Activated T-cell treated with anti-CD3 and anti-CD28 coated beads, Interleukin-2, amount 50 U/mL, for 72 hours (primary cell): Measurements from ENCODE around the gene KRT78. TPM values are rescaled to one million over a fixed set of nuclear protein-coding genes. Genes with fewer than 3 reads are reported as not detected.

ENCODE experiments used
- ATAC-seq, 2 donors: fragments of 150-1000 bp; cut with Tn5 transposase; replicated peaks in 1 of 2; 2 replicates each; pipeline ENCODE4 v1.10.0; 2021; ENCODE audit warnings: moderate library complexity in 2 of 2, mild to moderate bottlenecking in 1 of 2
- DNase-seq, 2 donors: peaks; one replicate each; pipeline ENCODE4 v3.0.0; 2021 to 2022; ENCODE audit warnings: mixed read lengths in 1 of 2
- H3K27ac Mint-ChIP-seq: one replicate; pipeline ENCODE4 v1.8.0; 2022; ENCODE audit warnings: mild to moderate bottlenecking, moderate library complexity, mixed read lengths
- H3K27me3 Mint-ChIP-seq: one replicate; pipeline ENCODE4 v1.8.0; 2022; ENCODE audit warnings: low read depth, mixed read lengths
- H3K36me3 Mint-ChIP-seq, 2 donors: one replicate each; pipeline ENCODE4 v1.8.0; 2022; ENCODE audit warnings: mixed read lengths in 2 of 2, mild to moderate bottlenecking in 1 of 2; ENCODE audit not compliant: insufficient read depth in 2 of 2
- H3K4me1 Mint-ChIP-seq: one replicate; pipeline ENCODE4 v1.8.0; 2022; ENCODE audit warnings: low read depth, mixed read lengths
- H3K4me3 Mint-ChIP-seq, 2 donors: one replicate each; pipeline ENCODE4 v1.8.0; 2022; ENCODE audit warnings: mild to moderate bottlenecking in 2 of 2, mixed read lengths in 2 of 2, moderate library complexity in 2 of 2
- H3K9me3 Mint-ChIP-seq, 2 donors: one replicate each; pipeline ENCODE4 v1.8.0; 2022; ENCODE audit warnings: mixed read lengths in 2 of 2
- total RNA-seq, 2 donors: library from RNA; stranded (reverse); gene quantifications; one replicate each; pipeline ENCODE4 v1.2.3, GENCODE V29; 2022

KRT78 gene
- total RNA-seq, 2 donors from 2014 or later = not detected

DNA sequence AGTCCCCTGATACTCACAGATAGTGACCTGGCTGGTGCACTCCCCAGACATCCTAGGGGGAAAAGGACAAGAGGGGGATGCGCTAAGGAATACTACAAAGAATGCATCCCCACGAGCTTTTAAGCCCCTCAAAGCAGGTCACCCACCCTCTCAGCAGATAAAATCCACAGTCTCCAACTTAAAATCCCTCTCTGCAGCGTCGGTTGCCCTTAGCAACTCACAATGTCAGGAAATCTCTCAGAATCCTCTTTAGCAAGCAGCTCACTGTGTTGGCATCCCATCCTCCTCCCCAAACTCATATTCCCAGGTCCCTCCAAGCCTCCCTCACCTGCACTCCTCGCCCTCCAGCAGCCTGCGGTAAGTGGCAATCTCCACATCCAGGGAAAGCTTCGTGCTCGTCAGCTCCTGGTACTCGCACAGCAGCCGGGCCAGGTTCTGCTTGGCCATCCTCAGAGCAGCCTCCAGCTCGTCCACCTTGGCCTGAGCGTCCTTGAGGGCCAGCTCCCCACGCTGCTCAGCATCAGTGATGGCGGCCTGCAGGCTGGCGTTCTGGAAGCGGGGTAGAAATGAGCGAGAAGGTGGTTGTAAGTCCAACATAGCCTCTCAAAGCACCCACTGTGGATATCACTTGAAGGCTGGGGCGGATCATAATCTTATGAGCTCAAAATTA lies 9.2 kb downstream of the KRT78 start:
- H3K27me3 Mint-ChIP-seq = no peaks in the 10 kb centered on the region
- no peaks in the 10 kb centered on the region for H3K36me3 Mint-ChIP-seq
- H3K9me3 Mint-ChIP-seq = no peaks in the 10 kb centered on the region
- DNase-seq = no peak
- H3K27ac Mint-ChIP-seq = no peak overlapping the region
- peaks cover 34% of the 10 kb centered on the region for H3K4me1 Mint-ChIP-seq
- ATAC-seq = no peak
- no peak overlapping the region for H3K4me3 Mint-ChIP-seq

DNA sequence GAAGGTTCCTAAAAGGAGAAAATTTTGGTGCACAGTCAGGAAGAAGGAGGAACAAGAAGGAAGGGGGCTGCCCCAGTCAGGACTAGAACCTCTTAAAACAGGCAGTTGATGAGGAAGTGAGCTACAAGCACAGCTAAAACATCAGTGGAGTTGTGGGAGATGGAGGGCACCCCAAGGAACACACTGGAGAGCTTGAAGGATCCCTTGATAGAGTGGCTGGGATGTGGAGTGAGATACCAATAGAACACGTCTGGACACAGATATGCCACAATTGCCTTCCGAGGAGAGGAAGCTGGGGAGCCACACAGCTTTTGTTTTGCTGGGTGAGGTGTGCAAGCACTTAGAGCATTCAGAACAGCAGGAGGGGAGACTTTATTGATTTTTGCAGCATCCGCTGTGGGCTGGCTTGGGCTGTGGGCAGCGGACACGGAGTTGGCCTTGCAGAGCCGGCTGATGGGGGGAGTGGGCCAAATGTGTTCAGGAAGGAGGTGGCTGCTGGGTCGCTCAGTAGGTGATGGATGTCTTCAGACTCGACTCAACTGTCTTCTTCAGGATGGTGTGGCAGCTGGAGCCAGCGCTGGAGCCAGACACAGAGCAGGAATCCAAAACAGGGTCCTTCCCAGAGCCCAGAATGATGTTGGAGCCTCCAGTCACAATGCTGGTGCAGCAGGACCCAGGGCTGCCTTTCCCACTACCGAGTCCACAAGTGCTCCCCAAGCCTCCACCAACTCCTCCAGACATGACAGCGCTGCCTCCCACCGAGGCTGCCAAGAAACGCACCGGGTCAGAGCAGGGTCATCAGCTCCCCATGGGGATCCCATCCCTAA lies 10.0 kb downstream of the KRT78 start:
- Mint-ChIP-seq H3K36me3 (no peaks in the 10 kb centered on the region), H3K27ac (no peak overlapping the region), H3K4me3 (no peak overlapping the region), H3K4me1 (peaks cover 35% of the 10 kb centered on the region), H3K27me3 (no peaks in the 10 kb centered on the region), H3K9me3 (no peaks in the 10 kb centered on the region)
- no peak for DNase-seq
- ATAC-seq = no peak

DNA sequence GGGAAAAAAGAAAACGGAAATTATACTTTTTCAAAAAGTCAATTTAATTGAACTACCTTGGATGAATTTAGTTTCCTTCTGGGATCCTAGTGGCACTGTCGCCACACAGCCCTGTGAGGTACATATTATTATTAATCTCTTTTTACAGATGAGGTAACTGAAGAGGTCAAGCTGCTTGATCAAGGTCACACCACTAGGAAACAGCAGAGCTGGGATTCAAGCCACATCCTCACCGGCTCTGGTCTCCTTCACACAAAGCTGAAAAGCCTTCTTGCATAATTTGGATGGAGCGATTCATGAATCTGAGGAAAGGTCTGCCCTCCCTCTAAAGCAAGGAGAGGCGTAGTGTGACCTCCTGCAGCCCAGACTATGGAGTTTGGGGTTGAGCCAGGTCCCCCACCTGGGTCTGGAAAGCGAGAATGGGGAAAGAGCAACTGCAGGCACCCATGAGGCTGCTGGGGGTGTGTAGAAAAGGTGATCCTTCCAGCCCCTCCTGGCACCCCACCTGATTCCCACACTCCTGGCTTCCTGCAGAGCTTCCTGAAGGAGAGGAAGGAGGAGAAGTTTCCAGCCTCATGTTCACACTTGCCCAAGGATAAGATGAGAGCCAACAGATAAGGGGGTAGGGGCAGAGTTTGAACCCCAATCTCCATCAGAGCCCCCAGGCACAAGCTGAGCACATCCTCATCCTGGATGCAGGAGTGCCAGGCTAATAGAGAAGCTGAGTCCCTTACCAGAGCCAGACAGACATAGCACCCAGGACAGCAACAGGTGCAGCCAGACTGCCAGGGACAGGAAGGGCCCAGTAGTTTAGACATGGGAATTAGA lies 10.8 kb downstream of the KRT78 start:
- Mint-ChIP-seq H3K36me3 (no peaks in the 10 kb centered on the region), H3K9me3 (no peaks in the 10 kb centered on the region), H3K4me1 (peaks cover 35% of the 10 kb centered on the region), H3K27me3 (no peaks in the 10 kb centered on the region), H3K4me3 (no peak overlapping the region), H3K27ac (no peak overlapping the region)
- no peak for DNase-seq
- no peak for ATAC-seq

DNA sequence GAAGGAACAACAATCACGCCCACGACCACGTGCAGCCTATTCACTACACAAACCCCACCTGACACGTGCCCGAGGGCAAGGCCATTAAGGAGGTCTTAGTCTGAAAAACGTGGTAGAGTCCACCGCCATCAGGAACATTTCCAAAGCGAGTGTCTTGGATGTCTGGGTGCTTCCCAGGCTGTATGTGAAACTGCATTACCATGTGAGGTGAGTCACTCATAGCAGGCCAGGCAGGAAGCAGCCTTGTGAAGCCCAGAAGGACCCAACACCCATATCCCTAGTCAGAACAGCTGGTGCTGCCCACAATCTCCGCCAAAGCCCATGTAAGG lies 11.4 kb downstream of the KRT78 start:
- Mint-ChIP-seq H3K36me3 (no peaks in the 10 kb centered on the region), H3K9me3 (no peaks in the 10 kb centered on the region), H3K4me3 (peak overlapping the region; percentile 61 to 66), H3K27me3 (no peaks in the 10 kb centered on the region), H3K4me1 (peaks cover 35% of the 10 kb centered on the region), H3K27ac (peak overlapping the region; percentile 29)
- ATAC-seq (no peak), DNase-seq (peak in 1 of 2 donors; percentile 15)

DNA sequence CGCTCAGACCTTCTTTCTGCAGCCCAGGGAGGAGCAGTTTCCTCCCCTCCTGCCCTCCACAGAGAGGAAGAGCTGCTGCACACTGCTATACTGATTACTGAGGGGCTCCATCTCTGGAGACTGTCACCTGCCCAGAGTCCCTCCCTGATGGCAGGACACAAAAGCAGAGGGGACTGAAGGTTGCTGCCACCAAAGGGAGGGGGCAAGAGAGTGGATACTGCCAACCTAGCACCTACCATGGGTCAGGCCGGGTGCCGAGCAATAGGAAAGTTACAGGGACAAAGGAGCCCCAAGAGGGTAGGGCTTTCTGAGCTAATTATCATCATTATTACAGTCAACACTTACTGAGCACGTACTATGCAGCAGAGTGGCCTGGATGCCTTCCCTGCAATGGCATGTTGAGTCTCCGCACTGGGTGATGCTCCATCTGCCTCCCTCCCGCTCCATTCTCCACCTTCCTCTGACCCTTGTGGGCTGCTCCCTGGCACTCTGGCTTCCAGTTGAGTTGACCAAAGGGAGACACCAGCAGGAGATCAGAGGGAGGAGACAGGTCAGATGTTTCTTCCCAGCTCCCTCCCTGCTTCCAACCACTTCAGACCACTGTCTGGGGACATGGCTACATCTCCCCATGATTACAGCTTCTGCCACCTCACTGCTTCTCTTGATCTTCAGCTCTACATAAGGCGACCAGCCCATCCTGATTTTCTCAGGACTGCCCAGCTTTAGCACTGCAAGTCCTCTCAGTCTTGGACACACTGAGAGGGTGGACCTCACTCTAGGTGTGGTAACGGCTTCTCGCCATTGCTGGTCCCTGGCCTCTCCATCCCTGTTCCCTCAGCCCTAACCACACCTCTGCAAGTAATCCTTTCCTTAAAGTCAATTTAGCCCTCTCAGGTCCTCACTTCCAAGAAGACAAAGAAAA lies 12.0 kb downstream of the KRT78 start:
- H3K9me3 Mint-ChIP-seq = no peaks in the 10 kb centered on the region
- DNase-seq (no peak), ATAC-seq (no peak)
- H3K27ac Mint-ChIP-seq = peak overlapping the region; percentile 29
- no peaks in the 10 kb centered on the region for H3K36me3 Mint-ChIP-seq
- H3K27me3 Mint-ChIP-seq = no peaks in the 10 kb centered on the region
- peaks cover 35% of the 10 kb centered on the region for H3K4me1 Mint-ChIP-seq
- peak overlapping the region; percentile 61 to 66 for H3K4me3 Mint-ChIP-seq

DNA sequence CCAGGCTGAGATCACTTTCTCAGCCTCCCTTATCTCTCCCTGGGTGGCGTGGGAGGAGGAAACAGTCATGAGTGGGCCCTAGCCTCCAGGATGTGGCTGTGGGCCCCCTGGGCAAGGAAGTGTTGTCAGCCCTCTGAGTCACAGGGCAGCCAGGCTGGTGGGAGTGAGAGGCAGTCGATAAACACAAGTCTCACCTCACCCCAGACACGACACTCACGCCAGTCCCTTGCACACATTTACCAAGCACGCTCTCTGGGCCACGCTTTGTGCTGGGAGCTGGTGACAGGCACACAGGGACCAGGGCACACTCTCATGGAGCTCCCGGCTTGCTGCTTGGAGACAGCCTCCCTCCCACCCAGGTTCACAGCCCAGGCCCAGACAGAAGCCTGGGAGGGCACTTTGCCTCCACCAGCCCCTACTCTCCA lies 12.7 kb downstream of the KRT78 start:
- Mint-ChIP-seq H3K36me3 (no peaks in the 10 kb centered on the region), H3K27me3 (no peaks in the 10 kb centered on the region), H3K4me3 (peak overlapping the region; percentile 41 to 46), H3K9me3 (no peaks in the 10 kb centered on the region), H3K4me1 (peaks cover 35% of the 10 kb centered on the region), H3K27ac (no peak overlapping the region)
- ATAC-seq (peak; percentile 98 to 99), DNase-seq (peak; percentile 80 to 82)

DNA sequence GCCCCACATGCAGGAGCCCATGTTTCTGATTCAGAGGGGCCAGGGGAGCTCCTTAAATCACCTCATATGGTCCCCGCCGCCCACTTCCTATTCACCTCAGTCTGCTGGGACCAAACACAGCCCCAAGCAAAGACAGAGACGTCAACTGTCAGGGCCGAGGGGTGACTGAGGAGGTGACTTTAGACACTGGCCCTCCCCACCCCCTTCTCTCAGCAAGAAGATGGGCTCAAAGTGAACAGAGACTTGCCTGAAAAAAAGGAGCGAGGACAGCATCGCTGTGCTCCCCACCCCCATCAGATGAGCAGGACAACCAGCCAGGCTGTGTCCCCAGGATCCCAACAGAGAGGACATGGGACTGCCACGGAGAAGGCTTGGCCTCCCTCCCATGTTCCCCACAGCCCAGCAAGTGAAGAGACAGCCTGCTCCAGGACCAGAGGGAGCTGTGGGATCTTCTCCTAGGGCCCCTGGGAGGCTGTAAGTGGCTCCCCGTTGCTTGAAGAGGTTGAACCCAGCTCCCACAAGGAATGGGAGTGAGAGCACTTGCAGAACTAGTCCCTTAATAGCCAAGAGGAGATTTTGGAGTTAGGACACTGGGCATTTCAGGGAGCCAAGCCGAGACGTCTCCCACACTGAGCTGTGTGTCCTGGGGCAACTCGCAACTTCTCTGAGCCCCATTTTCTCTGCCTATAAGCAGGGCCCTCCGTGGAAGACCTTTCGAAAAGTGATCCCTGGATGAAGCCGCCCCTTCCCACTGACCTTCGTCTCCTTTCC lies 13.3 kb downstream of the KRT78 start:
- no peaks in the 10 kb centered on the region for H3K9me3 Mint-ChIP-seq
- DNase-seq (peak; percentile 15 to 22), ATAC-seq (no peak)
- peak overlapping the region; percentile 41 to 46 for H3K4me3 Mint-ChIP-seq
- H3K27me3 Mint-ChIP-seq = no peaks in the 10 kb centered on the region
- no peaks in the 10 kb centered on the region for H3K36me3 Mint-ChIP-seq
- peaks cover 35% of the 10 kb centered on the region for H3K4me1 Mint-ChIP-seq
- no peak overlapping the region for H3K27ac Mint-ChIP-seq

DNA sequence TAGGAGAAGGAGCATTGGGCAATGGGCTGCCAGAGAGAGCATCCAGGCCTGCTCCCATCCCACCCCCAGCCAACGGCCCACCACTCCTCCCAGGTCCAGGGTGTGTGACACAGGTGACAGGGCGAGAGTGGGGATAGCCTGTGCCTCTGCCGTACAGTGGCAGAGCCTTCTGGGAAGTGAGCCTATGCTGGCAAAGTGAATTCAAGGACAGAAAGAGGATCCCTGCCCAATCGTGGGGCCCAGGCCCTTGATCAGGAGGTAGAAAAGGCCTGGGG lies 14.1 kb downstream of the KRT78 start:
- H3K36me3 Mint-ChIP-seq = no peaks in the 10 kb centered on the region
- H3K9me3 Mint-ChIP-seq = no peaks in the 10 kb centered on the region
- no peak overlapping the region for H3K27ac Mint-ChIP-seq
- DNase-seq = no peak
- no peaks in the 10 kb centered on the region for H3K27me3 Mint-ChIP-seq
- no peak overlapping the region for H3K4me3 Mint-ChIP-seq
- peaks cover 35% of the 10 kb centered on the region for H3K4me1 Mint-ChIP-seq
- ATAC-seq = no peak

DNA sequence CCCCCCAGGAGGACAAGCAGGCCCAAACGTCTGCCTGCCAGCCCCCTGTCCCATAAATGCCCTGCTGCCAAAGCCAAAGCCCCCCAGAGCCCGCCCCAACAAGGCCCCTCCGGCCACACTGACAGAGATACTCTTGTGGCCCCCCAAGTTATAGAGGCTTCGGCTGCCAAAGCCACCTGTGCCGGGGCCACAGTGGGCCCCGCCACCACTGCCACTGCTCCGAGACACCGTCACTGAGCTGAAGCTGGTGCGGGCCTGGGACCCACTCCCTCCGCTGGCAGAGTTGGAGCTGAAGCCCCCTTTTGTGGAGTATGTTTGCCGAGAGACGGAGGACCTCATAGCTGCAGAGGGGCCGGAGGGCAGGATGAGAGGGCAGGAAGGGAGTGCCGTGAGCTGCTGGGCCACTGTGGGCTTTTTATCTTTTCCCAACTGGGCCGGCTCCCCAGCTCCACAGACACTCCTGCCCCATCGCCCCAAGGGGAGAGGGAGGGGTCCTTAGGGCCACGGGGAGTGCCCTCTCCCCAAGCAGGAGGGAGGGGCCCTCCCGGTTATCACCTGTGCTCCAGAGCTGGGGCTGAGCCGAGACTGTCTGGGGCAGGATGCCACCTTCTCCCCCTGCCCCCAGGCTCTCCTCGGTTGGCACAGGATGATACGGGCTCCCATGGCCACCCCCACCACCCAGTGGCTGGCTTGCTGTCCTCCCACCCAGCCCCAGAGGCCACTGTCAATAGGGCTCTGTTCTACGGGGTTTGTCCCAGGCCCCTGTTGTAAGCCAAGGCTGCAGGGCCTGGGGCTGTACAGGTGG lies 14.7 kb downstream of the KRT78 start, which contains the start of gene KRT79:
TSS of gene KRT79 (minus strand) at position 390 of the 805 bp plus-strand sequence. CDS start at position 339, 51 bp downstream.
- peaks cover 35% of the 10 kb centered on the region for H3K4me1 Mint-ChIP-seq
- DNase-seq (no peak), ATAC-seq (no peak)
- no peaks in the 10 kb centered on the region for H3K27me3 Mint-ChIP-seq
- H3K9me3 Mint-ChIP-seq = no peaks in the 10 kb centered on the region
- H3K4me3 Mint-ChIP-seq = peak within 1 kb of the TSS in 1 of 2 donors; percentile 23
- no peak within 1 kb of the TSS for H3K27ac Mint-ChIP-seq
- H3K36me3 Mint-ChIP-seq = no peaks in the 10 kb centered on the region

DNA sequence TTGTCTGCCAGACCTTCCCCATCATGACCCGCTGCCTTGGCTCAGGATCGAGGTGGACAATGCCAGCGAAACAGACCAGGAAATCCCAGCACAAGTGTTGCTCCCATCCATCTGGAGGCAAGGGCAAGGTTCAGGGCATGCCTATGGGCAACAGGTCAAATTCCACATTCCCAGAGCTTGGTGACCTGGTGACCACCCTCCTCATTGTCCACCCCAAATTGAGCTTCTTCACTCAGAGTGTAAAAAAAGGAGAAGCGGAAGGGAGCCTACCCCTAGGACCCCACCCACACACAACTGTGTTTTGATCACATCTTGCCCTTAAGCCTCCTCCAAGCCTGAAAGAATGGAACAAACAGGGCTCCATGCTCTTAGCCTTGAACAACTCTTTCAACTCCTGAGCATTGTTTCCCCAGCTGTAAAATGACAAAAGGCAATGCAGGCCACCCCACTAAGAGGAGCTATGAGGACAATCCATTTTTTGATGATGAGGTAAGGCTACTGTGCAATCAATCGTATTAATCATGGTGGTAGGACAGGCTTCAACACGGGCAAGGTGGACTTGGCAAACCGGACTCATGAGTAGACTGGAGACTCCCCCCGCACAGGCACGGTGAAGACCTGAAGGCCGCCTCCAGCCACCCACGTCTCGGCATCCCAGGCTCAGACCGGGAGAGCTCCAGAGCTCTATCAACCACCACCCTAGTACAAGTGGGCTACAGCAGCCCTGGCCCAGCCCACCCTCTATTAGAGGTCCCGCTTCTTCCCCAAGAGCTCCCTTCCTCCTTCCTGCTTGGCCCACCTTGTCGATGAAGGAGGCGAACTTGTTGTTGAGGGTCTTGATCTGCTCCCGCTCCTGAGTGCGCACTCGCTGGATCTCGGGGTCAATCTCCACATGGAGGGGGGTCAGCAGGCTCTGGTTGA lies 15.5 kb downstream of the KRT78 start:
- H3K36me3 Mint-ChIP-seq = no peaks in the 10 kb centered on the region
- H3K4me3 Mint-ChIP-seq = no peak overlapping the region
- H3K27ac Mint-ChIP-seq = no peak overlapping the region
- no peak for DNase-seq
- H3K27me3 Mint-ChIP-seq = no peaks in the 10 kb centered on the region
- ATAC-seq = no peak
- H3K4me1 Mint-ChIP-seq = peaks cover 35% of the 10 kb centered on the region
- H3K9me3 Mint-ChIP-seq = no peaks in the 10 kb centered on the region

DNA sequence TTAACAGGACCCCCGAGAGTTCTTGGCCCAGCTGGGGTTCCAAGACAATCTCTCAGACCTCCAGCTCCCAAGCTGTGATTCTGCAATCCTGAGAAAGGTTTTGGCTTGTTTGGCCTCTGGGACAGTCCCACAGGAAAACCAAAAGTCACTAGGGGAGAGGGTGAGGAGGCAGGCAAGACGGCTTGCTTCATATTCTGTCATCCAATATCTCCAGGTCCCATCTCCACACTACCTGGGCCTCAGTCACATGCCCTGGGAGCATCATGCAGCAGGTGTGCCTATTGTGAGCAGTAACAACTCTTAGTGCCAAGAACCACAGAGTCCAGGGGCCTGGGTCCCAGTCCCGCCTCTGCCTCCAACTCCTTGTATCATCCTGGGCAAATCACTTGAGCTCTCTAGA lies 16.3 kb downstream of the KRT78 start:
- Mint-ChIP-seq H3K36me3 (no peaks in the 10 kb centered on the region), H3K27me3 (no peaks in the 10 kb centered on the region), H3K4me3 (no peak overlapping the region), H3K27ac (no peak overlapping the region), H3K4me1 (peaks cover 29% of the 10 kb centered on the region), H3K9me3 (no peaks in the 10 kb centered on the region)
- no peak for ATAC-seq
- DNase-seq = no peak
